ENCODE results near the gene N4BP2L1.

GRCh38 chr13:32407854-32408253 lies 20.1 kb downstream of the N4BP2L1 start:
- no peak for TF ChIP-seq EZH2 (IDR thresholded peaks at IDR 0.05; ENCODE audit: insufficient read depth, poor library complexity, severe bottlenecking)
- no peak for TF ChIP-seq EZH2phosphoT487 (IDR thresholded peaks at IDR 0.05; ENCODE audit: insufficient read depth, low read depth)

All from GM23248 (cell line).